GM12874 (cell line): ENCODE measurements around the gene CNOT4.

Experiments
- CTCF ChIP-seq: IDR thresholded peaks from 2 replicates; pipeline ENCODE4 v1.5.1; 2011; ENCODE audit warnings: low read depth, mild to moderate bottlenecking, control low read depth, low read length, moderate library complexity; ENCODE audit not compliant: insufficient read depth

CNOT4 gene

DNA sequence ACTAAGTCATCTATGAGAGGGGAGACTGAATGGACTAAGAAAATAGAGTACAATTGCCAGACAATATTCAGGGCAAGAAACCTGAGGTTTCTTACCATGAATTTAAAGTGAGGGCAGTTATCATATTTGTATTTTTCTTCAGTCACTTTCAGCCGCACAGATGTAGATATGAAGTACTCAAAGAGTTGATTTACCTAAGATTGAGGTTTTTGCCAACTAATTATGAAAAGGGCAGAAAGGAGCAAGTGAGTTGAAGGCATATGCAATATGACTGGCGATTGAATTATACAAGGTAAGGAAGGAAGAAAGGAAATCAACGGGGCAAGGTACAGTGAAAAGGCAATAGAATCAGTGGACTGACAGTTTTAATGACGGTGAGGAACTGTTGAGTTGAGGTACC, 17.8 kb downstream of the CNOT4 start:
- TF ChIP-seq CTCF, result no peak

DNA sequence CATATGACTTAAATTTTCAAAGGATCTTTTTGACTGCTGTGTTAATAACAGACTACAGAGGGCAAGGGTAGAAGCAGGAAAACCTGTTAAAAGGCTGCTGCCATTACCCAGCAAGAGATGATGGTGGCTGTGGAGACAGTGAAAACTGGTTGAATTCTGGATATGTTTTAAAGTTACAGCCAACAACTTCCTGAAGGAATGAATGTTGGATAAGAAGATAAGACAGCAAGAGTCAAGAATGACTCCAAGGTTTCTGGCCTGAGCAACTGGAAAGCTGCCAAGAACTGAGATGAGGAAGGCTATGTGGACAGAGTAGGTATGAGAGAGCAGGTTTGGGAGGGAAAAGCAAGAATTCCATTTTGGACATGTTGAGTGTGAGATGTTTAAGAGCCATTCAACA, 19.1 kb downstream of the CNOT4 start:
- TF ChIP-seq CTCF, result no peak

GRCh38 chr7:135489791-135490190, 20.1 kb downstream of the CNOT4 start:
- TF ChIP-seq CTCF, result no peak

GRCh38 chr7:135486261-135486920, 23.5 kb downstream of the CNOT4 start:
- TF ChIP-seq CTCF, result no peak

- TF ChIP-seq CTCF, result no peak
Measured at GRCh38 chr7:135481598-135481979, 28.3 kb downstream of the CNOT4 start.

DNA sequence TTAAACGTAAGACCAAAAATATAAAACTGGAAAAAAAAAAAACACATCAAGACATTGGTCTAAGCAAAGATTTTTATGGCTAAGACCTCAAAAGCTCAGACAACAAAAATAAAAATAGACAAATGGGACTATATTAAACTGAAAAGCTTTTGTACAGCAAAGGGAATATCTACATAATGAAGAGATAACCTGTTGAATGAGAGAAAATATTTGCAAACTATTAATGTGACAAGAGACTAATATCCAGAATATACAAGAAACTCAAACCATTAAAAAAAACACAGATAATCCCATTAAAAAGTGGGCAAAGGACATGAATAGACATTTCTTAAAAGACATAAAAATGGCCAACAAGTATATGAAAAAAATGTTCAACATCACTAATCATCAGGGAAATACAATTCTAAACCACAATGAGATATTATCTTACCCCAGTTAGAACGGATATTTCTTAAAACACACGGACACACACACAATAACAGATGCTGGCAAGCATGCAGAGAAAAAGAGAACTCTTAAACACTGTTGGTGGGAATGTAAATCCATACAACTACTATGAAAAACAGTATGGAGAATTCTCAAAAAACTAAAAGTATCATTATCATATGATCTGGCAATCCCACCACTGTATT, 28.8 kb downstream of the CNOT4 start:
- no peak for TF ChIP-seq CTCF

DNA sequence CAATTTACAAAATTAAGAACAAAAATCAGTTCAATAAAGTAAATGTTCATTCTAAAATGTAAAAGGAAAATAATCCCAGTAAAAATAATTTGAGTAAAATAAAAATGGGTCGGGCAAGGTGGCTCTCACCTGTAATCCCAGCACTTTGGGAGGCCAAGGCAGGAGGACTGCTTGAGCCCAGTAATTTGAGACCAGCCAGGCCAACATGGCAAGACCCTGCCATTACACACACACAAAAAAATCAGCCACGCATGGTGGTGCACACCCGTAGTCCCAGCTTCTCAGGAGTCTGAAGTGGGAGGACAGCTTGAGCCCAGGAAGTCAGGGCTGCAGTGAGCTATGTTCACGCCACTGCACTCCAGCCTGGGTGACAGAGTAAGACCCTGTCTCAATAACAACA, 34.4 kb downstream of the CNOT4 start:
- no peak for TF ChIP-seq CTCF
